ENCODE data around the gene CHP1.

DNA sequence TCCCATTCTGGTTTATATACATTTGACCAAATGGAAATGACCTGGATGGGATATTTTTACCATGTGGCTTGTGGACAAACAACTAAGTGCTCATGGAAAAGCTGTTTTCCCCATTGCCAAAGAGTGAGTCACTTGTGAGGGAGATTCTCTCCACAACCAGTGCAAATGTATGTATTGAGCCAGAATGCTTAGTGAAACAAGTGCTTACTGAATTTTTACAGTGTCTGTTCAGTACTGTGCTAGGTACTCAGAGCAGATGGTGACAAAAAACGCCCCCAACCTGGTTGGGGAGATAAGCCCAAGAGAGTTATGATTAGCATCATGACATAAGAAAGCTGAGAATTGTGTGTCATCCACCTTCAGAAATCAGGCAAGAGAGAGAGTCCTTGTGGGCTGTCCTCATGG is 2.3 kb downstream of the CHP1 start:
- TF ChIP-seq, protein P1, sequence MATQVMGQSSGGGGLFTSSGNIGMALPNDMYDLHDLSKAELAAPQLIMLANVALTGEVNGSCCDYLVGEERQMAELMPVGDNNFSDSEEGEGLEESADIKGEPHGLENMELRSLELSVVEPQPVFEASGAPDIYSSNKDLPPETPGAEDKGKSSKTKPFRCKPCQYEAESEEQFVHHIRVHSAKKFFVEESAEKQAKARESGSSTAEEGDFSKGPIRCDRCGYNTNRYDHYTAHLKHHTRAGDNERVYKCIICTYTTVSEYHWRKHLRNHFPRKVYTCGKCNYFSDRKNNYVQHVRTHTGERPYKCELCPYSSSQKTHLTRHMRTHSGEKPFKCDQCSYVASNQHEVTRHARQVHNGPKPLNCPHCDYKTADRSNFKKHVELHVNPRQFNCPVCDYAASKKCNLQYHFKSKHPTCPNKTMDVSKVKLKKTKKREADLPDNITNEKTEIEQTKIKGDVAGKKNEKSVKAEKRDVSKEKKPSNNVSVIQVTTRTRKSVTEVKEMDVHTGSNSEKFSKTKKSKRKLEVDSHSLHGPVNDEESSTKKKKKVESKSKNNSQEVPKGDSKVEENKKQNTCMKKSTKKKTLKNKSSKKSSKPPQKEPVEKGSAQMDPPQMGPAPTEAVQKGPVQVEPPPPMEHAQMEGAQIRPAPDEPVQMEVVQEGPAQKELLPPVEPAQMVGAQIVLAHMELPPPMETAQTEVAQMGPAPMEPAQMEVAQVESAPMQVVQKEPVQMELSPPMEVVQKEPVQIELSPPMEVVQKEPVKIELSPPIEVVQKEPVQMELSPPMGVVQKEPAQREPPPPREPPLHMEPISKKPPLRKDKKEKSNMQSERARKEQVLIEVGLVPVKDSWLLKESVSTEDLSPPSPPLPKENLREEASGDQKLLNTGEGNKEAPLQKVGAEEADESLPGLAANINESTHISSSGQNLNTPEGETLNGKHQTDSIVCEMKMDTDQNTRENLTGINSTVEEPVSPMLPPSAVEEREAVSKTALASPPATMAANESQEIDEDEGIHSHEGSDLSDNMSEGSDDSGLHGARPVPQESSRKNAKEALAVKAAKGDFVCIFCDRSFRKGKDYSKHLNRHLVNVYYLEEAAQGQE (IDR thresholded peaks at IDR 0.05; ENCODE audit: insufficient read depth in 1 of 2, low read depth in 2 of 2, low read length in 2 of 2), result no peak
- TF ChIP-seq SIN3A (IDR thresholded peaks at IDR 0.05; ENCODE audit: borderline replicate concordance, insufficient read depth, low read length), result no peak
- no peak for TF ChIP-seq TAF1 (IDR thresholded peaks at IDR 0.05; ENCODE audit: borderline replicate concordance, insufficient read depth, low read length)
- no peak for TF ChIP-seq POLR2AphosphoS5 (IDR thresholded peaks at IDR 0.05; ENCODE audit: low read depth, low read length)

All from PFSK-1 (cell line).